Choroid plexus epithelial cell (primary cell): ENCODE data around the gene PTPN23.

Experiments
- DNase-seq: peaks from one replicate; pipeline ENCODE4 v3.0.0-alpha.2; 2010; ENCODE audit warnings: low read depth
- H3K4me3 ChIP-seq: 2 replicates; pipeline ENCODE4 v1.5.1; 2011; ENCODE audit warnings: low read depth, mild to moderate bottlenecking, control low read depth, low read length, moderate library complexity
- CTCF ChIP-seq: conservative IDR thresholded peaks from 2 replicates; pipeline ENCODE4 v1.5.1; 2011; ENCODE audit warnings: low read depth, mild to moderate bottlenecking, control low read depth, inconsistent platforms, low read length, moderate library complexity

The PTPN23 gene

GRCh38 chr3:47376393-47376792 is 4.4 kb upstream of the PTPN23 start:
- no peak overlapping the region for H3K4me3 ChIP-seq
- TF ChIP-seq CTCF, result no peak
- no peak for DNase-seq

GRCh38 chr3:47377186-47377585 is 3.6 kb upstream of the PTPN23 start:
- TF ChIP-seq CTCF, result no peak
- H3K4me3 ChIP-seq, result no peak overlapping the region
- DNase-seq, result no peak

GRCh38 chr3:47378869-47379268 is 2.0 kb upstream of the PTPN23 start:
- H3K4me3 ChIP-seq, result no peak overlapping the region
- DNase-seq, result no peak
- no peak for TF ChIP-seq CTCF

GRCh38 chr3:47379411-47379899 is 1.4 kb upstream of the PTPN23 start:
- peak overlapping the region; percentile 98 for H3K4me3 ChIP-seq
- no peak for TF ChIP-seq CTCF
- no peak for DNase-seq

GRCh38 chr3:47380026-47380600 is 708 bp upstream of the PTPN23 start:
- TF ChIP-seq CTCF, result peak; percentile 9
- DNase-seq, result no peak
- peak overlapping the region; percentile 98 for H3K4me3 ChIP-seq

GRCh38 chr3:47381317-47382157 is 716 bp downstream of the PTPN23 start:
- peak; percentile 91 for DNase-seq
- no peak for TF ChIP-seq CTCF
- peak overlapping the region; percentile 98 for H3K4me3 ChIP-seq
